ENCODE measurements around the gene KAT8. TPM values are rescaled to one million over a fixed set of nuclear protein-coding genes. Genes with fewer than 3 reads are reported as not detected.

KAT8 gene
- total RNA-seq, 1 donor from 2014 or later = 113 TPM

GRCh38 chr16:31106509-31107464, 10.7 kb upstream of the KAT8 start:
- no peak for DNase-seq (ENCODE audit: low spot score in 2 of 2)
- H3K4me3 ChIP-seq = no peak overlapping the region
- H3K36me3 ChIP-seq = peaks cover 21 to 23% of the 10 kb centered on the region in 2 donors
- H3K9me3 ChIP-seq = no peaks in the 10 kb centered on the region
- no peak overlapping the region for H3K27ac ChIP-seq
- peaks cover 9 to 17% of the 10 kb centered on the region in 2 donors for H3K4me1 ChIP-seq
- TF ChIP-seq, protein P1, sequence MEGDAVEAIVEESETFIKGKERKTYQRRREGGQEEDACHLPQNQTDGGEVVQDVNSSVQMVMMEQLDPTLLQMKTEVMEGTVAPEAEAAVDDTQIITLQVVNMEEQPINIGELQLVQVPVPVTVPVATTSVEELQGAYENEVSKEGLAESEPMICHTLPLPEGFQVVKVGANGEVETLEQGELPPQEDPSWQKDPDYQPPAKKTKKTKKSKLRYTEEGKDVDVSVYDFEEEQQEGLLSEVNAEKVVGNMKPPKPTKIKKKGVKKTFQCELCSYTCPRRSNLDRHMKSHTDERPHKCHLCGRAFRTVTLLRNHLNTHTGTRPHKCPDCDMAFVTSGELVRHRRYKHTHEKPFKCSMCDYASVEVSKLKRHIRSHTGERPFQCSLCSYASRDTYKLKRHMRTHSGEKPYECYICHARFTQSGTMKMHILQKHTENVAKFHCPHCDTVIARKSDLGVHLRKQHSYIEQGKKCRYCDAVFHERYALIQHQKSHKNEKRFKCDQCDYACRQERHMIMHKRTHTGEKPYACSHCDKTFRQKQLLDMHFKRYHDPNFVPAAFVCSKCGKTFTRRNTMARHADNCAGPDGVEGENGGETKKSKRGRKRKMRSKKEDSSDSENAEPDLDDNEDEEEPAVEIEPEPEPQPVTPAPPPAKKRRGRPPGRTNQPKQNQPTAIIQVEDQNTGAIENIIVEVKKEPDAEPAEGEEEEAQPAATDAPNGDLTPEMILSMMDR (IDR thresholded peaks at IDR 0.05) = no peak
- intact Hi-C loops (cut with DNase I) = loop anchor here (5.0 kb wide), 1 partner anchor 76 kb away; the partner anchor contains the start of gene FUS
- H3K27me3 ChIP-seq = no peaks in the 10 kb centered on the region

DNA sequence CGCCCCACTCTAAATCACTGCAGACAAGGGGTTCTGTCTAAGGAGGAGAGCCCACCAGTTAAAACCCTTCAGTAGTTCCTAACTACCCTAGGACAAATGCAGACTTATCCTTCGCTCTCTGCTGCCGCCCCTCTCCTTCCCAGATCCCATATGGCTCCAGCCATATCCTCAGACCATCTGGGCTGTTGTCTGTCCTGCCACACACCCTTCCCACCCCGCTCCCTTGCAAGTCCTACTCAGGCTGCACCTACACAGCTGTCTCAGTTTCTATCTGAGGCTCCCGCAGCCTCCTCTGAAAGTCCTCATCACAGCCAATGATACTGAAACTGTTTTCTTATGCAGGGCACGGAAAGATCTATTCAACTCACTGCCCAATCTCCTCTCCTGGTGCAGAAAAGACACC, 10.0 kb upstream of the KAT8 start:
- no peaks in the 10 kb centered on the region for H3K9me3 ChIP-seq
- peaks cover 9 to 17% of the 10 kb centered on the region in 2 donors for H3K4me1 ChIP-seq
- H3K4me3 ChIP-seq = peak overlapping the region in 1 of 2 donors; percentile 99
- intact Hi-C loops (cut with DNase I) = loop anchor here (5.0 kb wide), 1 partner anchor 75 kb away; the partner anchor contains the start of gene FUS
- TF ChIP-seq, protein P1 (IDR thresholded peaks at IDR 0.05) = no peak
- no peak overlapping the region for H3K27ac ChIP-seq
- H3K27me3 ChIP-seq = no peaks in the 10 kb centered on the region
- H3K36me3 ChIP-seq = peaks cover 27 to 30% of the 10 kb centered on the region in 2 donors
- no peak for DNase-seq (ENCODE audit: low spot score in 2 of 2)

- DNase-seq (ENCODE audit: low spot score in 2 of 2) = peak in 1 of 2 donors; percentile 85
- H3K4me3 ChIP-seq = peak within 1 kb of the TSS; percentile 90 to 99
- TF ChIP-seq, protein P1 (IDR thresholded peaks at IDR 0.05) = no peak
- no peaks in the 10 kb centered on the region for H3K27me3 ChIP-seq
- H3K9me3 ChIP-seq = no peaks in the 10 kb centered on the region
- H3K36me3 ChIP-seq = peaks cover 27 to 36% of the 10 kb centered on the region in 2 donors
- H3K4me1 ChIP-seq = peaks cover 9 to 17% of the 10 kb centered on the region in 2 donors
- intact Hi-C loops (cut with DNase I) = loop anchor here (2.0 to 5.0 kb wide), 2 partner anchors 35 to 74 kb away; partner anchors contain the start of gene FUS
- H3K27ac ChIP-seq = peak within 1 kb of the TSS; percentile 92 to 97
Measured at GRCh38 chr16:31108035-31108793, 9.2 kb upstream of the KAT8 start, which contains the start of gene BCKDK. Gene BCKDK (plus strand): TSS chr16:31108386. CDS start chr16:31109224, 838 bp downstream.

DNA sequence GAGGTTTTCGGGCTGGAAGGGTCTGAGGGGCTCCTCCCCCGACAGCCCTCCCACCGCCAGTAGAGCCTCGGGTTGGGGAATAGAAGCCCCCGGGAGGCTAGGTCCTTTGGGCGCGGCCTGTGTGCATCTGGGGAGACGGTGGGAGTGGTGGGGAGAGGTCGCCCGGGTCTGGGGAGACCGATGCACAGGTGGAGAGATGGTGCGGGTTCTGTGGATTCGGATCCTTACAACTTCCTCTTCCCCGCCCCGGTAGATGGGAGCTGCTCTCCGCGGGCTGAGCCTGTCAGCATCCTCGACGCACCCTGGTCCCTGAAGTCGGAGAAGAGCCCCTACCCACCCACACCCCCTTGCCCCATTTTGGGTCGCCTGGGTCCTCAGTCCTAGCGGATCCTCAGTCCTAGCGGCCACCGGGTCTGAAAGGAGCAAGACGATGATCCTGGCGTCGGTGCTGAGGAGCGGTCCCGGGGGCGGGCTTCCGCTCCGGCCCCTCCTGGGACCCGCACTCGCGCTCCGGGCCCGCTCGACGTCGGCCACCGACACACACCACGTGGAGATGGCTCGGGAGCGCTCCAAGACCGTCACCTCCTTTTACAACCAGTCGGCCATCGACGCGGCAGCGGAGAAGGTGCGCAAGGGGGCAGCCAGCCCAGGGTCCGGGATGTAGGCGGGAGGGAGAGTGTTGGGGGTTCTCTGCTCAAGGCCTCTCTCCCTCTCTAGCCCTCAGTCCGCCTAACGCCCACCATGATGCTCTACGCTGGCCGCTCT, 8.5 kb upstream of the KAT8 start:
- no peaks in the 10 kb centered on the region for H3K27me3 ChIP-seq
- no peak for DNase-seq (ENCODE audit: low spot score in 2 of 2)
- peak overlapping the region; percentile 90 to 99 for H3K4me3 ChIP-seq
- peaks cover 9 to 17% of the 10 kb centered on the region in 2 donors for H3K4me1 ChIP-seq
- H3K36me3 ChIP-seq = peaks cover 27 to 36% of the 10 kb centered on the region in 2 donors
- H3K9me3 ChIP-seq = no peaks in the 10 kb centered on the region
- intact Hi-C loops (cut with DNase I) = loop anchor here (2.0 to 5.0 kb wide), 2 partner anchors 34 to 73 kb away; partner anchors contain the start of gene FUS
- TF ChIP-seq, protein P1 (IDR thresholded peaks at IDR 0.05) = no peak
- H3K27ac ChIP-seq = peak overlapping the region; percentile 92 to 97
